Measurements from ENCODE around the gene COL19A1.

Gene COL19A1

DNA sequence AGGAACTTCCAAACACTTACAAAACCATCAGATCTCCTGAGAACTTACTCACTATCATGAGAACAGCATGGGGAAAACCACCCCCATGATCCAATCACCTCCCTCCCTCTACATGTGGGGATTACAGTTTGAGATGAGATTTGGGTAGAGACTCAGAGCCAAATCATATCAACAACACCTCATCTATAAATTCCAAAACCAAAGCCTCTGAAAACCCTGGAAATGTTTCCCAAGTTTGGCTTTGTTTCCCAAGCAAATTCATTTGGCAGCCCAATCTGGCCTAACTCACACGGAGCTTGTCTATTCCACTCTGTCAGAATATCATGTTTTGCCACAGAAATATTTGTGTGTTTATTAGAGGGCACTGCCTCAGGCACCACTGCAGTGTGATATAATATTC, 293.9 kb downstream of the COL19A1 start:
- TF ChIP-seq, protein P1, sequence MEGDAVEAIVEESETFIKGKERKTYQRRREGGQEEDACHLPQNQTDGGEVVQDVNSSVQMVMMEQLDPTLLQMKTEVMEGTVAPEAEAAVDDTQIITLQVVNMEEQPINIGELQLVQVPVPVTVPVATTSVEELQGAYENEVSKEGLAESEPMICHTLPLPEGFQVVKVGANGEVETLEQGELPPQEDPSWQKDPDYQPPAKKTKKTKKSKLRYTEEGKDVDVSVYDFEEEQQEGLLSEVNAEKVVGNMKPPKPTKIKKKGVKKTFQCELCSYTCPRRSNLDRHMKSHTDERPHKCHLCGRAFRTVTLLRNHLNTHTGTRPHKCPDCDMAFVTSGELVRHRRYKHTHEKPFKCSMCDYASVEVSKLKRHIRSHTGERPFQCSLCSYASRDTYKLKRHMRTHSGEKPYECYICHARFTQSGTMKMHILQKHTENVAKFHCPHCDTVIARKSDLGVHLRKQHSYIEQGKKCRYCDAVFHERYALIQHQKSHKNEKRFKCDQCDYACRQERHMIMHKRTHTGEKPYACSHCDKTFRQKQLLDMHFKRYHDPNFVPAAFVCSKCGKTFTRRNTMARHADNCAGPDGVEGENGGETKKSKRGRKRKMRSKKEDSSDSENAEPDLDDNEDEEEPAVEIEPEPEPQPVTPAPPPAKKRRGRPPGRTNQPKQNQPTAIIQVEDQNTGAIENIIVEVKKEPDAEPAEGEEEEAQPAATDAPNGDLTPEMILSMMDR (IDR thresholded peaks at IDR 0.05; ENCODE audit: insufficient read depth, low read depth, low read length, missing control alignments): no peak
- H3K4me3 ChIP-seq (ENCODE audit: low read depth, low read length): no peak overlapping the region
- no peak for DNase-seq (ENCODE audit: low read depth)

DNA sequence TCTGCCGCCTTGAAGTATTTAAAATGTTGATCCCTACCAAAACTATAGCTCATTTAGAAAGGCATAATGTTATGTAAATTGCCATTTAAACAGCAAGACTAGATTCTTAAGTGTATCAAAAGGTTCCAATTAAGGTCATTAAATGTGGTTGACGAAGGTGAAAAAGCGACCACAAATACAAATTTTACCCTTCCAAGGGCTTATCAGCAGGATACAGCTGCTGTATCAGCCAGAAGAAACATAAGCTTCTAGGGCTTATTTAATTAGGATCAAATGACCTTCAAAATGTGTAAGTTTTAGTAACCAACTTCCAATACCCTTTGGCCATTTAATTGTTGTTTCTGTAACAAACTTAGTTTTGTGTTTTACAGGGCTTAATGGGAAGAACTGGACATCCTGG, 296.6 kb downstream of the COL19A1 start:
- no peak overlapping the region for H3K4me3 ChIP-seq (ENCODE audit: low read depth, low read length)
- TF ChIP-seq, protein P1 (IDR thresholded peaks at IDR 0.05; ENCODE audit: insufficient read depth, low read depth, low read length, missing control alignments): no peak
- no peak for DNase-seq (ENCODE audit: low read depth)

DNA sequence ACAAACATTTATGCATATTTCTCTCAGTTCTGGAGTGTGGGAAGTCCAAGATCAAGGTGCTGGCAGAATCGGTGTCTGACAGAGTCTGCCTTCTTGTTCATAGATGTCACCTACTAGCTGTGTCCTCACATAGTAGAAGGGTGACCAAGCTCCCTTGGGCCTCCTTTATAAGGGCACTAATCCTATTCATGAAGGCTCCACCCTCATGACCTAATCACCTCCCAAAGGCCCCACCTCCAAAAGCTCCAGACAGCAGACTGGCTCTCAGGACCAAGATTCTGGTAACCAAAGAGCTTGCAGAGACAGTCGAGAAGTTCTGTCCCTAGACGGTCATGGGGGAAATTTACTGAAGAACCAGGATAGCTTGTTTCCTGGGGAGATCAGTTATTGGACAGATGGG, 297.4 kb downstream of the COL19A1 start:
- TF ChIP-seq, protein P1 (IDR thresholded peaks at IDR 0.05; ENCODE audit: insufficient read depth, low read depth, low read length, missing control alignments): no peak
- no peak for DNase-seq (ENCODE audit: low read depth)
- H3K4me3 ChIP-seq (ENCODE audit: low read depth, low read length): no peak overlapping the region

DNA sequence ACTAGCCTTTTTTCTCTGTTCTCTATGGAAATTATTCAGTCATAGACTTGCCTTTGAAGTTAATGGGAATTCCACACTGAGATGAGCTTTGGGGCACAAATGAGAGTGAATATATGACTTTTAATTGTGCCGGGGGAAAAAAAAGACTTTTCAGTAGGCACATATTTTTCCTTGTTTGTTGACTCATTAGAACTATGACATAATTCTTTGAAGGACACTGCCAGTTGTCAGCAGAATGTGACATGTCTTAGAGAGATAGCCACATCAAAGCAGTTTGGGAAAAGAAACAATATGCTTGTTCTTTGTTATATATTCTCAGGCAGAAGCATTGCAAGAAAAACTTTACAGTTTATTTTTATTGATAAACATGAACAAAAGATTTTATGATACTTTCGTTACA, 298.2 kb downstream of the COL19A1 start:
- H3K4me3 ChIP-seq (ENCODE audit: low read depth, low read length): no peak overlapping the region
- no peak for DNase-seq (ENCODE audit: low read depth)
- TF ChIP-seq, protein P1 (IDR thresholded peaks at IDR 0.05; ENCODE audit: insufficient read depth, low read depth, low read length, missing control alignments): no peak

DNA sequence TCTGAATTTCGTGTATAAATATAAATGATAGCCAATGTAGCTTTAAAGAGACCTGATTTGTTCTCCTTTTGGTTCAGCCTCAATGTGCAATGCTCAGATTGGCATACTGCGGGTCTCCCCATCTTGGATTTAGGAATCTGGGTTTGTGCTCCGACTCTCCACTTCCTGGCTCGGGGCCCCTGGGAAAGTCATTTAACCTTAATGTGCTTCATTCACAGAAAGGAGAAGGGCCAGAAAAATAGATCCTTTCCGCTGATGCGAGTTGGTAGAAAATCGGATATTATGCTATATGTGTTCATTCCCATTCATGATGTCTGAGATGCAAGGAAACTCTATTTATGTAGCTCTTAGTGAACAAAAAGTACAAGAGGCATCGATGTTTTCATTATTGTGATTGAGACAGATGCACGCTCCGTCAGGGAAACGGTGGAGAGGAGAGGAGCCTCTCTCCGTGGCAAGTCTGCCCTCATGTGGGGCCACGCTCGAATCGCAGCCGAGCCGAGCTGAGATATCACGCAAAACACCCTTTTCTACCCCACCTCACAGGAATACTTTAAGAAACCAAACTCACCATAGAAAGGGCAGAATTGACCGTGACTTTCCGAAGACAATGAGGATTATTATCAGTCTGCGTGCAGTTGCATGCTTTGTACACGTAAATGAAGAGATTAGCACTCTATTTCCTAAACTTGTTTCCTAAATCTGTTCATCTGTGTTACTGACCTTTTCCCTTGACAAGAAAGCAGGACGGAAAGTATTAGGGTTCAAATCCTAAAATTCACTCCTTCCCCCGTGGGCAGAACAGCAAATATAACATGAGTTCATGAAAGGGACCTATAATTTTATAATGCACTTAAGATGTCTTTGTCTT, 300.0 kb downstream of the COL19A1 start:
- DNase-seq (ENCODE audit: low read depth): peak; percentile 51
- TF ChIP-seq, protein P1 (IDR thresholded peaks at IDR 0.05; ENCODE audit: insufficient read depth, low read depth, low read length, missing control alignments): peak; percentile 57
- H3K4me3 ChIP-seq (ENCODE audit: low read depth, low read length): no peak overlapping the region

DNA sequence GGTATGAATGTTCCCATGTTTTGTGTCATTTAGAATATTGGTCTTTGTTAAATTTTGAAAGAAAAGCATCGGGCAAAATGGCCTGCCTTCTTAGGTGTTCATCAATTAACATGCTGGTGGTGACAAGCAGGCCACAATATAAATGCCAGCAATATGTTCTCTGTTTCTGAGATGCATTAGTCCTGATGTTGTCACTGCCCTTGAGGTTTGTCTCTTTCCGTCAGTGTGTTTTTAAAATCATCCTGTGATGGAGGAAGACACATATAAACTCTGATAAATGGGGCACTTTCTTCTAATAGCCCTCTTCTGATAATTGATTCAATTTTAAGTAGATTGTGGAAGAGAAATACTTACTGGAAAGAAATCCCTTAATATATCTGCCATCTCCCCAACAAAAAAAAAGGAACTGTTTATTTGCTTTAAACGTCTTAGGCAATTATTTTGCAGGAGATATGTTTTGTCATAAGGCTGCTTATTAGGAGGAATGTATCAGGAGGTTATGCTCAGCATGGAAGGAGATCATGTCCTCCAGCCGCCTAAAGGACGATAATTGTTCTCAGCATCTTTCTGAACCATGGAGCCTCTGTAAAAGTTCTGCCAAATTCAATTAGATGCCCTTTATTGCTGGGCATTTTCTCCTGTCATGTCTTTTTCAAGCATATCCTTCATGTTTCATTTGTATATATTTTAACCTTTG, 302.5 kb downstream of the COL19A1 start:
- no peak overlapping the region for H3K4me3 ChIP-seq (ENCODE audit: low read depth, low read length)
- no peak for DNase-seq (ENCODE audit: low read depth)
- TF ChIP-seq, protein P1 (IDR thresholded peaks at IDR 0.05; ENCODE audit: insufficient read depth, low read depth, low read length, missing control alignments): no peak

Measured in GM12865 (cell line).